SH-SY5Y (cell line): ENCODE data around the gene AGTRAP.

ENCODE experiments used
- GATA2 ChIP-seq: IDR thresholded peaks from 2 replicates; pipeline ENCODE4 v1.6.1; 2011; ENCODE audit warnings: mild to moderate bottlenecking, low read depth, low read length
- GATA3 ChIP-seq: IDR thresholded peaks from 2 replicates; pipeline ENCODE4 v1.6.1; 2011; ENCODE audit warnings: low read depth, mild to moderate bottlenecking, low read length, moderate library complexity

AGTRAP gene

DNA sequence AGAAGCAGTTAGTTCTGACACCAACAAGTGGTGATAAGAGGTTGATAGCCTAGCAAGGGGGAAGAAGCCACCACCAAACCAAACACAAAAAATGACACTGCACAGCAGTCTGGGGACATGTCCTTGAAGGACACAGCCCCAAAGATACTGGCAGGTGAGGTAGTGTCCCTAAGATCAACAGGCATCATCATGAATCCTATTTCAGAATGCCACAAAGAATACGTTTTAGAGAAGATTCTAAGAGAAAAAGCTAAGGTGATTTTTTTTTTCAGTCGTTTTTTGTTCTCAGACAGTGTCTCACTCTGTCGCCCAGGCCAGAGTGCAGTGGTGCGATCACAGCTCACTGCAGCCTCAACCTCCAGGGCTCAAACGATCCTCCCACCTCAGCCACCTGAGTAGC, 50.2 kb downstream of the AGTRAP start:
- TF ChIP-seq GATA3 (no peak), GATA2 (no peak)

DNA sequence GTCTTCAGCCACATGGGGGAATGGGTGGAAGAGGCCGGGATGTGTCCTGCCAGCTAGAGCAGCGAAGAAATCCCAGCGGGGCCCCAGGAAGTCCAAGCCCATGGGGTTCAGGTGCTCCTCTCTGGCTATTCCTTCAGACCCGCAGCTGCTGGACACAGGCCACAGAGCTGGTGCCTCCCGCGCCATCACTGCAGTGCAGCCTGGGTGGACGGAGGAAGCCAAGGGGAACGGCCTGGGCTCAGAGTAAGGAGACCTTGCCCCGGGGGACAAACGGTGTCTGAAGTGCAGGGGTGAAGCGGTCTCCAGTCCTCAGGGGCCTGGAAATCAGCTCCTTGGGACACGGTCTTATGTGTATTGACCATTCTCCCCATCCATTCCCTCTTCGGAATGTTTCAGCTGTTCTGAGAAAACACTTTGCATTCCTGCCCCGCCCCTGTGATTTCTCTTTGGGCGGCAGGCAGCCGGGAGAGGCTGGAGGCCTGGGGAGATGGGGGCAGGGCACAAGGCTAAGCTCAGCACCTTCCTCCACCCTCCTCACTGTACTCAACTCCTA, 51.4 kb downstream of the AGTRAP start:
- TF ChIP-seq GATA2 (no peak), GATA3 (no peak)

DNA sequence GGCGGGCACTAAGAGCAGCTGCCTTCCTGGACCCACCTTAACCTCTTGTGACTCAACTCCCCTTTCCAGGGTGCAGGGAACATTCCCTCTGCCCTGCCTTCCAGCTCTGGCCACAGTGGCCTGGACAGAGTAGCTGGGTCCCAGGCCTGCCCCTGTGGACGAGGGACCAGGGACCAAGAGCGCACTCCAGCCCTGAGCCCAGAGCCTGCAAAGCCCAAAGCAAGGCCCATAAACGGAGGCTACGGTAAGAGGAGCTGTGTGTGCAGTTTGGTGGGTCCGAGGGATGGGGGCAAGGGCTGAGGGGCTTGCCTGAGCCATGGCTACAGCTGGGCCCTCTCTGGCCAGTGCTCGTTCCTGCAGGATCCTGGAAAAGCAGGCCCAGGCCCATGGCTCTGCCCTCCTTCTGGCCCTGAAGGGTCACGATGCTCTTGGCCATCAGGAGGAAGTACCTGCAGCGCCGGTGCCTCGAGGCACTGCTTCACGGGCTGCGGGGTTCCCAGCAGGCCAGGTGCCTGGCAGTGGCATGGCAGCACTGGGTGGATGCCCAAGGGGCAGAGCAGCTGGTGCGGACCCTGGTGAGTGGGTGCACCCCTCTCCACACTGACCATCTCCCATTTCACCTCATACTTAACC, 52.0 kb downstream of the AGTRAP start:
- TF ChIP-seq GATA2 (no peak), GATA3 (no peak)

DNA sequence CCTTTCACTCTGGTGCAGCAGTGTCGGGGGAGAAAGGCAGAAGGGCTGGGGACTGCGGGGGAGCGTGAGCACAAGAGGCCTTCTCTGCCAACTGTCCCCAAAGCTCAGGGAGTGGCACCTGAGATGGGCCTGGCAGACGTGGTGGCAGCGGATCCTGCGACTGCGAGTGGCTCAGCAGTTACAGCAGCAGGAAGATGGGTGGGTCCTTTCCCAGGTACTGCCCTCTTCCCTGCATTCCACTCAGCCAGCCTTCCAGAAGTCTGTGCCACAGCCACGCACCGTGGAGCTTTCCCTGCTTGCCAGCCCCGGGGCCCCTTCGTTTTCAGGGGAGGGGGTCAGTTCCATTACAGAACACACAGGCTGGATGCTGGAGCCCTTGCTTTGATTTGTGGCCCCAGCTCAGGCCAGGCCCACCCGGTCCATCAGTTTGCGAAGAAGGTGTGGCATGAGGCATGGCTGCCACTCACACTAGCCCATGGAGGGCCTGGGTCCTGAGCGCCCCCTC, 52.7 kb downstream of the AGTRAP start:
- TF ChIP-seq GATA2 (no peak), GATA3 (no peak)

DNA sequence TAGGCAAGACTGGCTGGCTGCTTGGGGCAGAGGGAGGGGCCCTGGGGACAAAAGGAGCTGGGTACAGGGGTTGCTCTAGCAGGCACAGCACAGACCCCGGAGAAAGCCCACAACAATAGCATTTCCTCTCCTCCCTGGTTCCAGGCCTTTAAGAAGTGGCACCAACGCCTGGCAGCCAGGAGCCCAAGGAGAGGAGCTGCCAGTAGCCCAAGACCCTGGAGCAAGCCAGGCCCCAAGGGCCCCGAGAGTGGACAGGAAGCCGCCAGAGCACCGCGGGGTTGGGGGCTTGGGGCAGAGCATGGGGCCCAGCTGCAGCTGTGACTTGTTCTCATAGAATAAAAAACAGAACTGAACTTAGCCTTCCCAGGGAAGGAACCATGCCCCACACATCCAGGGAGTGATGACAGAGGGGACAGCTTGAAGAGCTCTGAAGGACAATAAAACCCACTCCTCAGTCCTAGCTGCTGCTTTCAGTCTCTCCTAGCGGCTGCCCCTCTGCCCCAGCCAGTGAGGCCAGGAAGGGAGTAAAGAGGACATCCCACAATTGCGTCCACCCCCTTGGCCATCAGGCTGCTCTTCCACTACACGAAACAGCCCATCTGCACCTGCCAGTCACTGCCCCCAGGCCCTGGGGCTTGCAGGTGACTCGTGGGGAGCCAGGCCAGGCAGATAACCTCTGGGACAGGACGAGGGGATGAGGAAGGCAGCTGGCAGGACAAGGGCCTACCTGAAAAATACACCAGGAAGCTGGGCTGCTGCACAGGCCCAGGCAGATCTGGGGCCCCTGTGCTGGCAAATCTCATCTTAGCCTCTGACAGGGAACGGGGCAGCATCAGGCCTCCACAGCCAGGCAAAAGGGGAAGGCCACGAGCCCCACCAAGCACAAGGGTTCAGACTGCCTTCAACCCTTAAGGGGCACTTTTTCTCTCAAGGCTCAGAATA, 53.5 kb downstream of the AGTRAP start:
- TF ChIP-seq GATA3 (no peak), GATA2 (no peak)

DNA sequence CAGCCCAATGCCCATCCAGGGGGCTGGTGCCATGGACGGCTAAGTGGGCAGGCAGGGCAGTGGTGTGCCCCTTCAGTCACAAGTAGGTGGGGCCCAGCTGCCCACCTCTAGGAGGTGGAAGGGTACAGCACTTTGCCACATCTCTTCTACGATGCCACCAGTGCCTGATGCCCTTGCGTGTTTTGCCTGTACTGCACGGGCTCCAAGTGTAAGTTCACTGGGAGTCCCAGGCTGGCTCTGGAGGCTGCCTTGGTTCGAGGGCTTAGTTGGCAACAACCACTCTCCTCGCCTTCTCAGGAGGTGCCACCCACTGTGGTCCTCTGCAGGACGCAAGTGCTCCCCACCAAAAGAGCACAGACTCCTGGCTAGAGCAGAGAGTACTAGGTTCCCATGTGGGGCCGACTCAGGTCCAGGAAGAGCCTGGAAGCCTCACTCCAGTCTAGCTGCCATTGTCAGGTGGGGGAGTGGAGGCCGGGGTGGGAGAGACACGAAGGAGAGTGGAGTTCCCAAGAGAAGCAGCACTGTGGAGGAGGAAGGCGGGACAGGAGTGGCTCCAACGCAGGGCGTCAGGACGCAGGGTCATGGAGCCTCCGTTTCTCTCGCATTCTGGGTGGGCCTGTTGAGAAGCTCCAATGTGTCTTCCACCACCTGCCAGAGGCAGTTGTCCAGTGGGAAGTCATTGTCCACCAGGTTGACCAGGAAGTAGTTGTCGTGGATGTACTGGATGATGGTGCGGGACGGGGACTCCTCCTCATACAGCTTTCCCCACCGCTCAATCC, 54.4 kb downstream of the AGTRAP start:
- TF ChIP-seq GATA3 (no peak), GATA2 (no peak)

DNA sequence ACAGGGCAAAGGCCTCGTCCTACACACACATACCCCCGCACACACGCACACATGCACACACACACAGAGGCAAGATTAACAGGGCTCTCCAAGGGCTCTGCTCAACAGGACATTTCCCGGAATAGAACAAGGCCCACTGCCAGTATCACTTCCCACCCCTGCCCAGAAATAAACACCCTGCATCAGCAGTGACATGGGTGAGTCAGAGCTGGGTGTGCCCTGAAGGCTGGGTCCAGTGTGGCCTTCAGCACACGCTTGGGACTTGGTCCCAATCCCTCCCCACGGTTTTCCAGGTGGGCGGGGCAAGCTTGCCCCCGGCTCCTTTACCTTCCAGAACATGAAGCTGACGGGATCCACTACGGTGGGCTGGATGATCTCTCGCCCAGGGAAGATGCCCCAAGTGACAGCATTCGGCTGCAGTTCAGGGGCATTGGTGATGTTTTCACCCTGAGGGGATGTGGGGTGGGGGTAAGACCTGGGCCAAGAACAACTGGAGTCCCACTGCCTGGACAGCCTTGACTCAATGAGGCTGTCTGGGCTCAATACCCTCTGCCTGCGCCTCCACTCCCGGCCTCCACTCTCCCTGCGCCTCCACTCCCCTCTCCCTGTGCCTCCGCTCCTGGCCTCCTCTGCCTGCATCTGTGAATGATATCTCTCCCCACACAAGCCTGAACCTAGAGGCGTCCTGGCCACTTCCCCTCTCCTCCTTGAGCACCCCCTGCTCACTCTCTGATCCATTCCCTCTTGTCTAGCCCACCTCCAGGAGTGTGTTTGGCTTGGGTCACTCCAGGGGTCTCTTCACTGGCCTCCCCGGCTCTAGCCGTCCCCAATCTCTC, 55.2 kb downstream of the AGTRAP start:
- TF ChIP-seq GATA3 (no peak), GATA2 (no peak)

DNA sequence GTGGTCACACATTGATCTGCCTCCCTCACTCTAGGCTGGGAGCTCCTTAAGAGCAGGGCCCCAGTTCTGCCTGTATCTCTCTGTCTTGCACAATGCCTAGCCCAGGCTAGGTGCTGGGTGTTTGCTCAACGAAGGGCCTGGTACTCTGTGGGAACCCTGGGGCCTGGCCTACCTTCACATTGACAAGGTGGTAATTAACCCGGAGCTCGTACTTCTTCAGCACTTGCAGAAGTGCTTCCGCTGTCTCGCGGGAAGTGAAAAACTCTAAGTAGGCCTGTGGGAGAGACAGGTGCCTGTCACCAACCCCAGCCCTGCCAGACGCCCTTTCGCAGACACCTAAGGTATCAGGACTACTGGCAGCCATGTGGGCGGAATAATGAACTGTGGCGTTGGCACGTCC, 56.2 kb downstream of the AGTRAP start:
- TF ChIP-seq GATA2 (no peak), GATA3 (no peak)

DNA sequence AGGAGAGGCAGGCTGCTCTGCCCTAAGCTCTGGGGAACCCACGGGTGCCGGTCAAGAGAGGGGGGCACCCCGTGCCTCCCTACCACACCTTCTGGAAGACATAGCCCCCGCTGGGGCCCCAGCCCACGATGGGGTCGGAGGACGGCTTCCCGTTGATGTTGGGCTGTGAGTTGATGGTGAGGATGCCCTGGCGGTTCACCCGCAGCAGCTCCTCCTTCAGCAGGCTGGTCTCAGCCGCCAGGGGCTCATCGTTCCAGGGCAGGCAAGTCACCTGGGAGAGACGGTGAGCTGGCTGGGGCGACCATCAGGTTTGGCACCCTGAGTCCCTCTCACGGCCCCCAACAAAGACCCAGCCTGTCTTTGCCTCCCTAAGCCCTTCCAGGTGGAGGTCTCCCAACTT, 57.9 kb downstream of the AGTRAP start:
- no peak for TF ChIP-seq GATA2
- TF ChIP-seq GATA3, result no peak

DNA sequence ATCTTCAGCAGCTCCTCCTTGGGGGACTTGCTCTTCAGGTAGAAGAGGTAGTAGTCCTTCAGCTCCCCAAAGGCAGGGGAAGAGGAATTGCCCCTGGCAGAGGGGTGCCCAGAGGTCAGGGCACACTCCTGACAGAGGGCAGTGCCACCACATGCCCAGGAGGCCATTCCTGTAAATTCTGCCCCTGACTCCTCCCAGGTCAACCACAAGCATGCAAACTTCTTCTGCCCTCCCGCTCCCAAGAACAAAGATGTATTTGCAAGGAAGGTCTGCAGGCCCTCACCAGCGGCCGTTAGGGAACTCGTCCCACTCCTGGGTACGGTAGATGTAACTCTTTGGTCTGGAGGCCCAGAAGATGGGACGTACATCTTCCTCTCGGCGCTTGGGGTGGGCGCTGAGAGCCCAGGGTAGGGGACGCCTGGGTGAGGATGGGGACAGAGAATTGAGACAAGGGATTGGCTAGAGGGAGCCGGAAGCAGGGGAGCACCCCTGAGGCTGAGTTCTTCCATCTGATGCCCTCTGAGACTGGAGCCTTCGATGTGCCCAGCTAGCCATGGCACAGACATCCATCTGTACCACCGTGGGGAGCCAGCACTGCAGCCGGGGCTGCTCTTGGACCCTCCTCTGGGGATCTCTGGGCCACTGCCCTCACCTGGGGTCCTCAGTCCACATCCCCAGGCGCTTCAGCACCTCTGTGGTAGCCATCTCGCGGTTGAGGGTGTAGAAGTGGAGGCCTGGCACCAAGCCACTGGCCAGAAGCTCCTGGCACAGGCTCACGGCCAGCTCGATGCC, 58.7 kb downstream of the AGTRAP start:
- no peak for TF ChIP-seq GATA3

DNA sequence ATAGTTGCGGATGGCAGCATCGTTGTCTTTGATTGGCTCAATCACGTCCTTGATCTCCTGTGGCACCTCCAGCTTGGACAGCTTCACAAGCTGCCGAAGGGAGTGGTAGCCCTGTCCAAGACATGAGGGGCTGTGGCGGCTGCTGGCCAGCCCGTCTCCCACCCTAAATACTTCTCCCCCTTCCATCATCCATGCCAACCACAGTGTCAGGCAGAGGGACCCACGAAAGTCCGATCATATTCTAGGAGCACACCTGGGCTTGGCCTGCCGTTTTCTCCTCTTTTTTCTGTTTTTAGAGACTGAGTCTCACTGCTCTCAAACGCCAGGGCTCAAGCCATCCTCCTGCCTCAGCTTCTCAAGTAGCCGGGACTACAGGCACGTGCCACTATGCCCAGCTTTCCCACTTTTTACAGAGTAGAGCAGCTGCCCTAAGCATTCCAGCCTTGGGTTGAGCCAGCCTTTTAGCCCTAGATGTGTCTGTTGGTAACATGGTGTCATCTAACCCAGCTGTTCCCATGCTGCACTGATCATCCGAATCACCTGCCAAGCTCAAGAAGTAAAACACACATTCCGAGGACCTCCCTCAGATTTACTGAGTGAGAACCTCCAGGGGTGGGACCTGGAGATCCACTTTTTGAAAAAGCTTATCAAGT, 59.4 kb downstream of the AGTRAP start:
- TF ChIP-seq GATA3 (no peak), GATA2 (no peak)
